CD4-positive, alpha-beta T cell (primary cell): ENCODE measurements around the gene PTPRT. TPM values are rescaled to one million over a fixed set of nuclear protein-coding genes. Genes with fewer than 3 reads are reported as not detected.

Source experiments
- ATAC-seq: fragments of 200-7000 bp; cut with Tn5 transposase; one replicate; pipeline ENCODE4 v1.10.0; 2022; ENCODE audit warnings: mild to moderate bottlenecking; ENCODE audit not compliant: poor library complexity
- CTCF ChIA-PET: fragments of 350-600 bp; sonication (Branson Sonifier 250); formaldehyde crosslinking; loops from one replicate; lab custom pipeline; 2021; ENCODE audit warnings: antibody characterized with exemption, inconsistent platforms; lab: Charles Lee
- POLR2A ChIA-PET: fragments of 350-600 bp; sonication (Branson Sonifier 250); formaldehyde crosslinking; loops from one replicate; lab custom pipeline; 2021; ENCODE audit warnings: antibody characterized with exemption, inconsistent platforms; lab: Charles Lee
- DNase-seq, 14 experiments: peaks; one replicate each; pipeline ENCODE4 v3.0.0-alpha.2; 2013 to 2020; ENCODE audit warnings: mixed read lengths in 2 of 14
- H3K27ac ChIP-seq, 2 donors: one replicate each; pipeline versions ENCODE4 v1.5.1 to v1.7.0; 2013; ENCODE audit warnings: low read length in 2 of 2, low read depth in 1 of 2, mild to moderate bottlenecking in 1 of 2
- H3K27me3 ChIP-seq, 2 experiments: 1 replicate in 1 of 2; 2 replicates in 1 of 2; pipeline versions ENCODE4 v1.6.1 to v1.7.0; 2013; ENCODE audit warnings: low read length in 2 of 2, control low read depth in 1 of 2, mild to moderate bottlenecking in 1 of 2, moderate library complexity in 1 of 2; ENCODE audit not compliant: insufficient read depth in 2 of 2, control insufficient read depth in 1 of 2
- H3K36me3 ChIP-seq: one replicate; pipeline ENCODE4 v1.6.1; 2013; ENCODE audit warnings: low read length, control low read depth; ENCODE audit not compliant: insufficient read depth
- H3K4me1 ChIP-seq: one replicate; pipeline ENCODE4 v1.6.1; 2013; ENCODE audit warnings: low read length, control low read depth; ENCODE audit not compliant: insufficient read depth
- H3K4me3 ChIP-seq: one replicate; pipeline ENCODE4 v1.5.1; 2013; ENCODE audit warnings: mild to moderate bottlenecking, low read length, moderate library complexity
- H3K9me3 ChIP-seq, 2 experiments: 1 replicate in 1 of 2; 2 replicates in 1 of 2; pipeline versions ENCODE4 v1.6.1 to v1.7.0; 2013; ENCODE audit warnings: low read length in 2 of 2, mild to moderate bottlenecking in 2 of 2, control low read depth in 1 of 2, moderate library complexity in 1 of 2; ENCODE audit not compliant: control insufficient read depth in 1 of 2, insufficient read depth in 1 of 2
- H3K27ac Mint-ChIP-seq: one replicate; pipeline ENCODE4 v1.8.0; 2020; ENCODE audit warnings: mixed read lengths
- H3K27me3 Mint-ChIP-seq: one replicate; pipeline ENCODE4 v1.8.0; 2021; ENCODE audit warnings: mixed read lengths
- H3K36me3 Mint-ChIP-seq: one replicate; pipeline ENCODE4 v1.8.0; 2021; ENCODE audit warnings: low read depth, mixed read lengths
- H3K4me1 Mint-ChIP-seq: one replicate; pipeline ENCODE4 v1.8.0; 2021; ENCODE audit warnings: low read depth, mixed read lengths
- H3K4me3 Mint-ChIP-seq: one replicate; pipeline ENCODE4 v1.8.0; 2020; ENCODE audit warnings: mild to moderate bottlenecking, mixed read lengths
- H3K9me3 Mint-ChIP-seq: one replicate; pipeline ENCODE4 v1.8.0; 2020; ENCODE audit warnings: mixed read lengths
- intact Hi-C, 2 experiments: fragments of 100-400 bp; cut with DNase I in 1 of 2; cut with micrococcal nuclease in 1 of 2; formaldehyde crosslinking; loops; one replicate each; pipeline versions ENCODE4 v1.15.1 to v1.9.0; 2023 to 2025; cut with DNase I, micrococcal nuclease
- total RNA-seq, 174 experiments: library from RNA in 2 of 174; stranded (reverse) in 2 of 174; gene quantifications; one replicate each; pipeline ENCODE4 v1.2.3 and lab custom pipeline; 2021 to 2026
- TF ChIP-seq, protein P1 (sequence below): fragments of 200-600 bp; IDR thresholded peaks from one replicate; pipeline ENCODE4 v1.8.0; 2022; ENCODE audit warnings: antibody characterized with exemption, mild to moderate bottlenecking

PTPRT gene
- total RNA-seq, 2 experiments from 2014 or later: not detected

- H3K4me3 Mint-ChIP-seq: no peak overlapping the region
- H3K27me3 ChIP-seq: no peaks in the 10 kb centered on the region
- no peak overlapping the region for H3K27ac Mint-ChIP-seq
- peaks cover under 1% of the 10 kb centered on the region for H3K9me3 Mint-ChIP-seq
- no peak overlapping the region for H3K4me3 ChIP-seq
- H3K36me3 Mint-ChIP-seq: no peaks in the 10 kb centered on the region
- no peak overlapping the region for H3K27ac ChIP-seq
- no peaks in the 10 kb centered on the region for H3K27me3 Mint-ChIP-seq
- ATAC-seq (no peak), DNase-seq (no peak)
- ChIA-PET POLR2A (no interaction called here), CTCF (no interaction called here)
- H3K36me3 ChIP-seq: no peaks in the 10 kb centered on the region
- TF ChIP-seq, protein P1, sequence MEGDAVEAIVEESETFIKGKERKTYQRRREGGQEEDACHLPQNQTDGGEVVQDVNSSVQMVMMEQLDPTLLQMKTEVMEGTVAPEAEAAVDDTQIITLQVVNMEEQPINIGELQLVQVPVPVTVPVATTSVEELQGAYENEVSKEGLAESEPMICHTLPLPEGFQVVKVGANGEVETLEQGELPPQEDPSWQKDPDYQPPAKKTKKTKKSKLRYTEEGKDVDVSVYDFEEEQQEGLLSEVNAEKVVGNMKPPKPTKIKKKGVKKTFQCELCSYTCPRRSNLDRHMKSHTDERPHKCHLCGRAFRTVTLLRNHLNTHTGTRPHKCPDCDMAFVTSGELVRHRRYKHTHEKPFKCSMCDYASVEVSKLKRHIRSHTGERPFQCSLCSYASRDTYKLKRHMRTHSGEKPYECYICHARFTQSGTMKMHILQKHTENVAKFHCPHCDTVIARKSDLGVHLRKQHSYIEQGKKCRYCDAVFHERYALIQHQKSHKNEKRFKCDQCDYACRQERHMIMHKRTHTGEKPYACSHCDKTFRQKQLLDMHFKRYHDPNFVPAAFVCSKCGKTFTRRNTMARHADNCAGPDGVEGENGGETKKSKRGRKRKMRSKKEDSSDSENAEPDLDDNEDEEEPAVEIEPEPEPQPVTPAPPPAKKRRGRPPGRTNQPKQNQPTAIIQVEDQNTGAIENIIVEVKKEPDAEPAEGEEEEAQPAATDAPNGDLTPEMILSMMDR: no peak
- no peaks in the 10 kb centered on the region for H3K4me1 Mint-ChIP-seq
- no peaks in the 10 kb centered on the region for H3K4me1 ChIP-seq
- intact Hi-C loops: no loop called here
- no peaks in the 10 kb centered on the region for H3K9me3 ChIP-seq
Observed at GRCh38 chr20:42193119-42193518, 996.6 kb downstream of the PTPRT start.

- H3K9me3 ChIP-seq: no peaks in the 10 kb centered on the region
- H3K4me1 ChIP-seq: no peaks in the 10 kb centered on the region
- H3K36me3 ChIP-seq: no peaks in the 10 kb centered on the region
- Mint-ChIP-seq H3K27me3 (no peaks in the 10 kb centered on the region), H3K4me3 (no peak overlapping the region), H3K9me3 (peaks cover 2% of the 10 kb centered on the region), H3K36me3 (no peaks in the 10 kb centered on the region), H3K27ac (no peak overlapping the region), H3K4me1 (no peaks in the 10 kb centered on the region)
- ChIA-PET POLR2A (no interaction called here), CTCF (no interaction called here)
- intact Hi-C loops: no loop called here
- no peak overlapping the region for H3K27ac ChIP-seq
- DNase-seq (no peak), ATAC-seq (no peak)
- no peak overlapping the region for H3K4me3 ChIP-seq
- H3K27me3 ChIP-seq: no peaks in the 10 kb centered on the region
- TF ChIP-seq, protein P1: no peak
Observed at GRCh38 chr20:42192321-42192720, 997.4 kb downstream of the PTPRT start.

DNA sequence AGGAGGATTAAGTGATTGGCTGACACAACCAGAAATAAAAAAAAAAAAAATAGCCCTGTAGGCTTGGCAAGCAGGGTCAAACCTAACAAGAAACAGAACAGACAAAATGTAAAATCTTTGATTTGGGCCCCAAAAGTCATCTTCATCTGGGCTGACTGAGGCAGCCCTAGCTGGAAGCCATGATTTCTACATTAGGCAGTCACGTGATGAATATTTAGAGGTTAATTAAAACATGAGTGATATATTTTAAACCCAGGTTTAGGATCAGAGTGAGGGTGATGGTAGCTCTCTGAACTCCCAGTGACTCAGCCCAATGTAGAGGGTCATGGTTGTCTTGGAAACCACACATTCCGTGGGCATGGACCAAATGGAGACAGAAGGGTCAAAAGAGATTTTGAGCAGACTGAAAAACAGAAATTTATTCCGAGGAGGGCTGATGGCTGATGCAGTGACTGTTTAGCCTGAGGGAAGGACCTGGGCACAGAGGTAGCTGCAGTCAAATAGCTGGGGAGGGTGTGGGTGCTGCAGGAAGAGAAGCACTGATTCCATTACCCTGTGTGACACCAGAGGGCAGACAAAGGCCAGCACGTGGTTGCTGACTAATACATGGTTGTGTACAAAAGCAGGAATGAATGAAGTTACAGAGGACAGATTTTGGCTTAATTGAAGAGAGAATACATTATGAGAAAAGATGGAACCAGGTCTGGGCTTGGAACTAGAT, 998.4 kb downstream of the PTPRT start:
- no peak overlapping the region for H3K27ac ChIP-seq
- POLR2A ChIA-PET: no interaction called here
- H3K27me3 ChIP-seq: no peaks in the 10 kb centered on the region
- TF ChIP-seq, protein P1: no peak
- no peaks in the 10 kb centered on the region for H3K36me3 ChIP-seq
- Mint-ChIP-seq H3K27me3 (no peaks in the 10 kb centered on the region), H3K9me3 (peaks cover 4% of the 10 kb centered on the region), H3K4me1 (no peaks in the 10 kb centered on the region), H3K4me3 (no peak overlapping the region), H3K36me3 (no peaks in the 10 kb centered on the region), H3K27ac (no peak overlapping the region)
- DNase-seq: no peak
- CTCF ChIA-PET: no interaction called here
- H3K4me1 ChIP-seq: no peaks in the 10 kb centered on the region
- no peak overlapping the region for H3K4me3 ChIP-seq
- ATAC-seq: no peak
- intact Hi-C loops: no loop called here
- no peaks in the 10 kb centered on the region for H3K9me3 ChIP-seq
